GM19467 (cell line): ENCODE measurements around the gene PIK3IP1.

ENCODE experiments used
- ATAC-seq: cut with Tn5 transposase; IDR thresholded peaks from one replicate; pipeline ENCODE4 v1.9.1; 2021; ENCODE audit warnings: mild to moderate bottlenecking, moderate library complexity; ENCODE audit not compliant: unreplicated experiment

Gene PIK3IP1

GRCh38 chr22:31313366-31314147 lies 21.3 kb upstream of the PIK3IP1 start:
- ATAC-seq, result no peak

GRCh38 chr22:31308181-31308580 lies 15.9 kb upstream of the PIK3IP1 start:
- ATAC-seq, result no peak

GRCh38 chr22:31305194-31305593 lies 12.9 kb upstream of the PIK3IP1 start:
- ATAC-seq, result no peak

GRCh38 chr22:31302537-31302936 lies 10.2 kb upstream of the PIK3IP1 start:
- ATAC-seq, result no peak

- ATAC-seq, result no peak
Observed at GRCh38 chr22:31302006-31302405, 9.7 kb upstream of the PIK3IP1 start.

GRCh38 chr22:31300896-31301295 lies 8.6 kb upstream of the PIK3IP1 start:
- ATAC-seq, result no peak

GRCh38 chr22:31295831-31296657 lies 3.8 kb upstream of the PIK3IP1 start:
- no peak for ATAC-seq

GRCh38 chr22:31295360-31295759 lies 3.1 kb upstream of the PIK3IP1 start:
- no peak for ATAC-seq

- no peak for ATAC-seq
Observed at GRCh38 chr22:31291481-31292235, 630 bp downstream of the PIK3IP1 start.

- peak; percentile 91 for ATAC-seq
Observed at GRCh38 chr22:31290494-31291471, 1.5 kb downstream of the PIK3IP1 start.

- ATAC-seq, result no peak
Observed at GRCh38 chr22:31289344-31289743, 2.9 kb downstream of the PIK3IP1 start.

- no peak for ATAC-seq
Observed at GRCh38 chr22:31288496-31289240, 3.6 kb downstream of the PIK3IP1 start.

- no peak for ATAC-seq
Observed at GRCh38 chr22:31287818-31288495, 4.3 kb downstream of the PIK3IP1 start.

- no peak for ATAC-seq
Observed at GRCh38 chr22:31286360-31287255, 5.7 kb downstream of the PIK3IP1 start.

- ATAC-seq, result no peak
Observed at GRCh38 chr22:31284281-31285155, 7.8 kb downstream of the PIK3IP1 start.

- no peak for ATAC-seq
Observed at GRCh38 chr22:31282748-31283468, 9.4 kb downstream of the PIK3IP1 start.
